HG02678 (cell line): ENCODE results near the gene COG1.

ENCODE experiments used
- ATAC-seq: cut with Tn5 transposase; IDR thresholded peaks from one replicate; pipeline ENCODE4 v1.9.1; 2021; ENCODE audit warnings: mild to moderate bottlenecking, moderate library complexity; ENCODE audit not compliant: unreplicated experiment

The COG1 gene

DNA sequence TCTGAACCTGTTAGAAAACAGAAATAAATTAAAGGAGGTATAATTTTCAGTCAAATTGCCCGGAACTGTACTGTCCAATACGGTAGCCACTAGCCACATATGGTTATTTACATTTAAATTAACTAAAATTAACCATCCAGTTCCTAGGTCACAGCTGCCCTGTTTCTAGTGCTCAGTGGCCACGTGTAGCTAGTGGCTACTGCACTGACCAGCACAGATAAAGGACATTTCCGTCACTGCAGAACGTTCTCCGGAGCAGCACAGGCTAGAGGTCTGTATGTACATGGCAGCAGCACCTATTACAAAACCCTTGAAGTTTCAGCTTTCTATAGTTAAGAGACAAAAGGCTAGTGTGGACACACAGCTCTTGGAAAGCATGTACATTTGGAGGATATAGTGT is 35.1 kb downstream of the COG1 start:
- no peak for ATAC-seq

DNA sequence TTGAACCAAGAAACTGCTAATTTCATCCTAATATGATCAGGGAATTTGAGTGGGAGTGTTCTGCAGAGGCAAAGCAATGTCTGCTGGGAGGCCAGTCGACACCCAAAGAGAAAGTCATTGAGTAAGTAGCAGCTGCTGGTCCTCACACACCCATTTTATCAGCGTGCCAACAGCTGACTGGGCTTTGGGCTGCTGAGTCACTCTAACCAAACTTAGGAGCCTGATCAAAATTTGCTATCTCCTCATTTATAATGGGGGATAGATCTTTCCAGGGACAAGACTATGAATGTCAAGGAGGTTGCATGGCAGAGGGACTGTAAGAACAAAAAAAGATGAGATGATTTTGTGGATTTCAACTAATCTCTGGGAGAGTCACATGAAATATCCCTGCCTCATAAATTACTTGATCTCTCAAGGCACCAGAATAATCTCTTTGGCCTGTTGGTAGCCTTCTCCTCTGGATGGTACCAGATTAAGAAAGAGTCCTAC is 35.9 kb downstream of the COG1 start:
- no peak for ATAC-seq

DNA sequence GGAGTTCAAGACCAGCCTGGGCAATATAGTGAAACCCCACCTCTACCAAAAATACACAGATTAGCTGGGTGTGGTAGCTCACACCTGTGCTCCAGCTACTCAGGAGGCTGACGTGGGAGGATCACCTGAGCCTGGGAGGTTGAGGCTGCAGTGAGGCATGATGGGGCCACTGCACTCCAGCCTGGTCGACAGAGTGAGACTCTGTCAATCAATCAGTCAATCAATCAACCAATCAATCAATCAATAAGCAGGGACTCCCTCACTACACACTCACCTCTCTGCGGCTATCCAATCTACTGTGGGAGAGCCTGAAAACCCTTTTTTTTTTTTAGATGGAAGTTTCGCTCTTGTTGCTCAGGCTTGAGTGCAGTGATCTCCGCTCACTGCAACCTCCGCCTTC is 37.2 kb downstream of the COG1 start:
- ATAC-seq: no peak

DNA sequence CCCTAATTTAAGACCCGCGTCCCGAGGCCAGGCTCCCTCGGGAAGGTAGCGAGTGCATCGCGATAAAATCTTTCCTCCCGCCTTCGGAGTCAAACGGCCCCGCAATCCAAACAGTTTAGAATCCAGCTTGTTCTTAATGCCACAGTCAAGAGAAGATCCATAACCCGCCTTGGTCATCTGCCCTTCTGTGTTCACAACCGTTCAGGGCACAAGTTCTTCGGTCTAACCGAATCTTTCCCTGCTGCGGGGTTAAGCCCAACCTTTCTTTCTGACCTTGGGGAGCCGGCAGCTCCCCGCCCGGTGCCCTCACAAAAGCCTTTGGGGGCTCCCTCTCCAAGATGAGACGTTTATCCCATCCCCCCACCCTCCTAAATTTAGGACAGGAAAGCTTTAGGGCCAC is 38.5 kb downstream of the COG1 start:
- no peak for ATAC-seq

DNA sequence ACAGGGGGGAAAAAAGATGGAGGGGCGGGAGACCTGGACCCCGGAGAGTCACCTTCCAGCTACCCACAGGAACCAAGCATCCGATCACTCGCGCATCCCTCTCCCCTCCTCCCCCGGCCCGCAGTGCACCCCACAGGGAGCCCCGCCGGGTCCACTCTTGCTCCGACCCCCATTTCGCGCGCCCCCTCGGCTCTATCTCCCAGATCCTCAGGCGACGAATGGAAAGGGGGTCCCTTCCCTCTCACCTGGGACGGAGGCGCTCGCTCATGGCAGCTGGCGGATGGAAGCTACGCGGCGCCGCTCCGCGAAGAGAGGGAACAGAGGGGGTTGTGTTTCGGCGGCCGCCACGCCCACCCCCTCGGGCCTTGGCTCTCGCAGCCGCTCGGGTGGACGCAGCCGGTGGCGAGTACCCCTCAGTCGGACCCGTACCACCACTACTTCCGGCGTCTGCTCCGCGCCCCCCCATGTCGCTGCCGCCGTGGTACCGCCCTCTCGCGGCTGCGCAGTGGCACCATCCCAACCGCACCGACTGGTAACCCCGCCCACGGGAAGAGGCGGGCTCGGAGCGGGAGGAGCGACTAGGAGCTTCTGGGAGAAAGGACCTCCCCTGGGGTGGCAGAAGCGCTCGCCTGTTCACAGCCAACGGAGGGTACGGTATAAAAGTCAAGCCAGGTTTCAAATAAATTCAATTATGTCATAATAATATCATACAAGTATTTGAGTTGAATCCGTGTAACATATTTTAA is 39.2 kb downstream of the COG1 start:
- peak; percentile 79 for ATAC-seq

DNA sequence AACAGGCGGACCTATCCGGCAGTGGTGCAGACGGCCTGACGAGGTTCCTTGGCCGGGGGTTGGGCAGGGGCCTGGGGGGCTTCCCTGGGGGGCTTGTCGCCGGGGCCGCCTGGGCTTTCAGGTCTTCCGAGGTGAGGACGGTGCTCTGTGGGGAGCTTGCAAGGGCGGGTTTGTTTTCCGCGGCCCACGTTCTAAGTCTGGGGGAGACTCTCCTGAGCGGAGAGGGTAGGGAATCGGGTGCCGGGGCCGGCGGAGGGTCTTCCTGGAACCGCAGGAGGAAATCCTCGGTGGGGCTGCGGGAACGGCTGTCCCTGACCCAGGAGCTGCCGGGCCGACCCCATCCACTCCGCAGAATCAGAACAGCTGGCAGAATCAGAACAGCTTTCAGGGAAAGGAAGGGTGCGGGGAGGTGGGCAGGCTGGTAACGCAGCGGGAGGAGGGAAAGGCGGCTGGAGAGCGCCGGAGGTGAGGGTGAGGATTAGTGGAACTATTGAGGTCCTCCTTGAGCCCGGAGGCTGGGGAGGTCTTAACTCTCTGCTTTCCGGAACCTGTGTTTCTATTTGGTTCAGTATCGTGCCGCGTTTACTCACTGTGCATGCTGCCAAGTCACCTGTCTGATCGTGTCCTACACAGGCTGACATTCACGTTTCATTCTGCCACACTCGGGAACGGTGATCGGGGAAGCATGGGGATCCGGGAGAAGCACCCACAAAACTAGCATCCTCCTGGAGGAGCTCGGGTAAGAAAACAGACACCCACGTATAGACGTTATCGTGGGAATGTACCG is 39.9 kb downstream of the COG1 start:
- ATAC-seq: peak; percentile 25

DNA sequence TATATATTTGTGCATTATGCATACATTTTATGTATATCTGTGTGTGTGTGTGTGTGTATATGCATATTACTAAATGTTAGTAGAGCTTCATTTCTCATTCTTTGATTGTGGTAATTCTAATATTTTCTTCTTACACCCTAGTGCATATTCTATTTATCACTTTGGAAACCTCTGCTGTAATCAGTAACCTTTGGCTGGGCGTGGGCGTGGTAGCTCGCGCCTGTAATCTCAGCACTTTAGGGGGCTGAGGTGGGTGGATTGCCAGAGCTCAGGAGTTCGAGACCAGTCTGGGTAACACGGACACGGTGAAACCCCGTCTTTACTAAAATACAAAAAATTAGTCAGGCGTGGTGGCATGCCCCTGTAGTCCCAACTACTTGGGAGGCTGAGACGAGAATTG is 41.9 kb downstream of the COG1 start:
- no peak for ATAC-seq

DNA sequence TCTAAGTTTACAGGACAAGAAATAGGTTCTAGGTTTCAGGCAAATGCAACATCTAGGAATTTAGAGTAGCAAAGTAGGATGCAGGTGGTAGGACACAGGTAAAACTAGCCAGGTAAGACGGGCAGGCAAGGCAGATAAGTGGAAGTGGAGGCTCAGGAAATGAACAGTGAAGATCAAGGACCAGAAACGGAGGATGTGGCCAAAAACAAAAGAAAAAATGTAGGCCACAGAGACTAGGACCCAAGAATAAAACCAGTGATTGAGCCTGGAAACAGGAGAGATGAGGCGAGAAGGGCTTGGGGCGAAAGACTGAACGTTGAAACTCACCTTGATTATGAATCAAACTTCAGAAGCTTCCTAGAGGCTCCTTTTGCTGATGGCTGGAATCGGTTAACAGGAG is 44.9 kb downstream of the COG1 start:
- no peak for ATAC-seq

DNA sequence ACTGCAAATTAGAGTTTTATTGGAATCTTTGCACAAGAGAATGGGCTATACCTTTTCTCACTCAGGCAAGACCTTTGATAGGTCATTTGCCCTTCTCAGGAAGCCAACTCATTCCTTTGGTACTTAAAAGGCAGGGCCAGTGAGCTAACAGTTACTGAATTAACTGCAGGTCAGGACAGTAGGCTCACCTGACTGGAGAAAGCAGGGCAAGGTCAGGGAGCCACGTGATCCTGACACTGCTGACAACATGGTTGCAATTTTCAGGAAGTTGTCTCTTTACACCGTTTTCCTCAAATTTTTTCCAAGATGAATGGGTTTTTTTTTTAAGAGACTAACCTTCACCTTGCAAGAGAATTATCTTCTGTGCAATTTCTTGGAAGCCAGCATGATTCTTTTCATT is 47.7 kb downstream of the COG1 start:
- no peak for ATAC-seq

DNA sequence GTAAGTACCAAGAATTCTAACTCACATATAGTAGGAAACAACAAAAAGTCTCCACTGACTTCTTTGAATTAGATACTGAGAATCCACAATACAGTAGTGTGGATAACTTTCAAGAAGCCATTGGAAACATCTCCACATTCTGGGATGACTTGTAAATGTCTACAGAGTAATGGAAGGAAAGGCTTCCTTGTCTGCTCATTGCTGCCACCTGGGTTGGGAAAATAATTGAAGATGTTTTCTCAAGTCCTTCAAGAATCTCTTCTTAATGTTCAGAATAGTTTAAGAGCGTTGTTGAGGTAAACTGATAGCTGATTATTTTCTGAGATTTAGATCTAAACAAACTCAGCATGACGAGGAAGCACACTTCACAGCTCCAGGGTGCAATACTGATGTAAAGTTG is 54.9 kb downstream of the COG1 start:
- ATAC-seq: no peak

DNA sequence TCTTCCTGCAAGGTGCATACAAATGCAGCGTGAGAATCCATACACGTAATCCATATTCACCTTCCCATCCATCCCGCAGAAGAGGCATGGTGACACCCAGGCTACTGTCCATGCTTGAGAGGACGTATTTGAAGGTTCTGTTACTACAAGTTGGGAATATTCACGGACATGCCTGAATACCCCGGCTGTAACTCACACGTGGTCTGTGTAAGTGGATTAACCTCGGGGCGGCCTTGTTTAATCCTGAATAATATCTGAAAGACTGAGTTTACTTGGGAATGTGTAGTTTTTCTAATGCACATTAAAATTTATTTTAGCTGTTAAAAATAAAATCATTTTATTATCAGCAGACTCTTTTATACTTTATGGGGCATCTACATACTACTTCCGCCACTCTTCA is 55.7 kb downstream of the COG1 start:
- ATAC-seq: no peak

DNA sequence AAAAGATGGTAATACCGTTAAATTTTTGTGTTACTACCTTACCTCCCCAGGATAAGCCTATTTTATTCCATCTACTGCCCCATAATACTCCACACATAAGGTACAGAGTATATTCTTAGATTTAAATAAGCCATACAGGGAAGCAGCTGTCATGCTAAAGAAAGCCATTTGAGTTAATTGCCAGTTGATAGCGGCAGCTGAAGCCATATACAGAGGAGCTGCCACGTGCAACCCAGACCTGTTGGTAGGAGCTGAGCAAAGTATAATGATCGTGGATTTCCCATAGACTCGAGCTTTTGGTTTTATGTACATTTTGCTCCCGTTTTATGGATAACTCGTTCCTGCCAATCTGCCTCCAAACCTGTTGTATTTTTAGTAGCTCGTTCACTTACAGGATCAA is 56.8 kb downstream of the COG1 start:
- ATAC-seq: no peak

DNA sequence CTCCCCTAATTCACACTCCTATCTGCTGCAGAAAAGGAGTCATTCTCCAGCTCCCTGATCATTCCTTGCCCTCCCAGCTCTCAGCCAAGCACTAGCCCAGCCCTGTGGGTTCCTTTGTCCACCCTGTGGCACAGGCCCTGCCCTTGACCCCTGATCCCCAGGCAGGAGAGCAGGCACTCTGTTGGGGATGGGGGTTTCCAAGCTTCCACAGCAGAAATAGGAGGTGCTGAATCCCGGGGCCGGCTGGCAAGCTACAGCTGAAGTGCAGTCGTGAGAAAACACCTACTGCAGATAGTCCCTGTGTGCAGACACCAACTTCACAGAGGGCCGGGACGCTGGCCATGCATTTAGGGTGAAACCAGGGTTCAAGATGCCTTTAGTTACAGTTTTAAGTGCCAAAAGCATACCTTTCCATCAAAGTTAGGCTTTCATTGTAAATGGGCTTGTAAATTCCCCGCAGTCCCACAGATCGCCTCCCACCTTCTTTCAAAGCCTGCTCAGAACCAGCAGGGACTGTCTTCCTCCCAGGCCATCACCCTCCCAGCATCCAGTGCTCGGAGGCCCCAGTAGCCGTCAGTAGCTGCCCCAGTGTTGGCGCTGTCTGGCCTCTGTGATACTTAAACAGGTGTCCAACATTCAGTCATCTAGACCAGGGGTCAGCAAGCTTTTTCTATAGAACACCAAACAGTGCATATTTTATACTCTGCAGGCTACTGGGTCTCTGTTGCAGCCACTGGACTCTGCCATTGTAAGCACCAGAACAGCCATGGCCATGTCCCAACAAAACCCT is 58.2 kb downstream of the COG1 start:
- no peak for ATAC-seq

DNA sequence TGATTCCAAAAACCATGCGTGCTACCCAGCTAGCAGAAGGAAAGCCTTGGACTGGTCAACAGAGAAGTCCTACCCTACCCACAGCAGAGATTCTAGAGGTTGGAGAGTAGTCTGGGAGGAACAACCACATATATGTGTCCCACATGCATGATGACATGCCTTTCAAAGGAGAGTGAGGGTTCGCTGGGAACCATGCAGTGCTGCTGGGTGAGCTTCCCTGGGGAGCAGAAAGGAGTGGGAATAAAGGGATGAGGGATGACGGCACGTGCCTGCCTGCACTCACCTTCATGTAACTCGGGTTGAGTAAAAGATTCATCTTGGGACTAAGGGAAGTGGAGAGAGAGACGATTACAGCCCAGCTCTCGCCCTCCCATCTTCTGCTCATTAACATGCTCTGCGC is 59.0 kb downstream of the COG1 start:
- ATAC-seq: no peak

DNA sequence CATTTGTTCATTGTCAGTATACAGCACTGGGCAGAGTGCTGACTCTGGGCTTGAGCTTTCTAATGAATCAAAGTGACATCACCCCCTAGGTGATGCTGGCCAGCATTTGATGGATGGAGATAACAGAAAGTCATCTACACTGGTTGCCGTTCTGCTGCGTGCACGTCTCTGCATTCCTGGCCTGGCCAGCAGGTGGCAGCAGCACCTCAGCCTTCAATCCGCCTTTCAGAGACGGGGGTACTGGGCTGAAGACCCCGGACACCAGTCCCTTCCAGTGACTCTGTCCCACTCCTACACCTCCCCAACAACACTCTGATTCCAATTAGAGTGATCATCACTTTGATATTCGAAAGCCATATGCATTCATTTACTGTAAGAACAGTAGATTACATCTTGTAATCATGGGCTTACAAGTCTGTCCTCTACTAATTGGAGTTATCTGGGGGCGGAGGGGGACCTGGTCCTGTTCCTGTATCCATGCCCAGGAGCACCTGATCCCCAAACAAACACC is 62.9 kb downstream of the COG1 start:
- ATAC-seq: no peak

DNA sequence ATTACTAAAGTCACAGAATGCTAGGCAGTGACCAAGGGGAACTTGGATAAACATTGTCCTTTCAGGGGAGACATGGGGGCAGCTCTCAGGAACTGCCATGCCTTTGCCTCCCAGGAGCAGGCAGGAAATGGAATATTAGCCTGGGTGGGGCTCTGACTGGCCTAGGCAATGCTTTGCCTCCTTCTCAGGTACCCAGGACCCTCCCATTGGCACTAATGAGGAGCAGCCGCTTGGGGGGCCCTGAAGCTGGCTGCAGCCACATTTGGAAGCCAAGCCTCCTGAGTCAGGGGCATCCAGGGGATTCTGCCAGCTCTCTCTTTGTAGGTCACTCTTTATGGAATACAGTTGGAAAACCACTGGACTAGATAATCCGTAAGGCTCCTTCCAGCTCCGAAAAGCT is 63.4 kb downstream of the COG1 start:
- ATAC-seq: no peak

DNA sequence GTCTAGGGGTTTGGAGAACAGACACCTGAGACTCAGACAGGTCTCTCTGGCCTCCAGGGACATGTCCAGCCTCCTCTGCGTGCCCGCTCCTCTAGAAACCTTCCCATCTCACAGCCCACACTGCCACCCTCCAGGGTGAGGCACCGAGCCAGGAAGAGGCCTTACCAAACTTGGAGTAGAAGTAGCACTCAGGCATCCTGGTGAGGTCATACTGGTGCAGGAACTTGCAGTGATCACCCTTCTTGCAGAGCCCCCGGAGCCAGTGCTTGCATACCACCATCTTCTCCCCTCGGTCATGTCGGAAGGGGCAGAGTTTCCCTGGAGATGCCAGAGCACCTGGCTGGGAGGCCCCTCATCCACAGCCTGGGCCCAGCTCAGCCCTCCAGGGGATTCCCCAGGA is 64.7 kb downstream of the COG1 start:
- ATAC-seq: no peak
